Measurements from ENCODE around the gene JAKMIP2.
"Not testable (repeated sequence)": the region's sequence is repeated elsewhere in the genome, so short reads cannot be mapped to it uniquely, and the experiment has no call there.

The JAKMIP2 gene

GRCh38 chr5:147586221-147586620 is 196.3 kb downstream of the JAKMIP2 start:
- DNase-seq: no peak

- not testable (repeated sequence) for DNase-seq
Measured at GRCh38 chr5:147582272-147582671, 200.3 kb downstream of the JAKMIP2 start.

GRCh38 chr5:147580418-147580817 is 202.1 kb downstream of the JAKMIP2 start:
- not testable (repeated sequence) for DNase-seq

- DNase-seq: no peak
Measured at GRCh38 chr5:147578228-147579024, 204.1 kb downstream of the JAKMIP2 start.

- DNase-seq: no peak
Measured at GRCh38 chr5:147576646-147577535, 205.6 kb downstream of the JAKMIP2 start.

GRCh38 chr5:147575598-147575997 is 206.9 kb downstream of the JAKMIP2 start:
- DNase-seq: no peak

- no peak for DNase-seq
Measured at GRCh38 chr5:147573211-147573610, 209.3 kb downstream of the JAKMIP2 start.

- no peak for DNase-seq
Measured at GRCh38 chr5:147568710-147569406, 213.7 kb downstream of the JAKMIP2 start.

GRCh38 chr5:147567917-147568598 is 214.5 kb downstream of the JAKMIP2 start:
- DNase-seq: no peak

GRCh38 chr5:147565524-147565923 is 217.0 kb downstream of the JAKMIP2 start:
- DNase-seq: no peak

GRCh38 chr5:147564124-147564486 is 218.4 kb downstream of the JAKMIP2 start:
- DNase-seq: no peak

- DNase-seq: no peak
Measured at GRCh38 chr5:147563466-147564123, 218.9 kb downstream of the JAKMIP2 start.

GRCh38 chr5:147561435-147561834 is 221.1 kb downstream of the JAKMIP2 start:
- DNase-seq: no peak

GRCh38 chr5:147560718-147561331 is 221.7 kb downstream of the JAKMIP2 start:
- DNase-seq: no peak

- no peak for DNase-seq
Measured at GRCh38 chr5:147559749-147560148, 222.8 kb downstream of the JAKMIP2 start.

- DNase-seq: no peak
Measured at GRCh38 chr5:147558826-147559225, 223.7 kb downstream of the JAKMIP2 start.

- DNase-seq: no peak
Measured at GRCh38 chr5:147557876-147558745, 224.4 kb downstream of the JAKMIP2 start.

- no peak for DNase-seq
Measured at GRCh38 chr5:147555176-147555575, 227.4 kb downstream of the JAKMIP2 start.

- DNase-seq: no peak
Measured at GRCh38 chr5:147554261-147554817, 228.2 kb downstream of the JAKMIP2 start.

- DNase-seq: not testable (repeated sequence)
Measured at GRCh38 chr5:147553817-147554216, 228.7 kb downstream of the JAKMIP2 start.
